Measurements from ENCODE around the gene ZNF24.

DNA sequence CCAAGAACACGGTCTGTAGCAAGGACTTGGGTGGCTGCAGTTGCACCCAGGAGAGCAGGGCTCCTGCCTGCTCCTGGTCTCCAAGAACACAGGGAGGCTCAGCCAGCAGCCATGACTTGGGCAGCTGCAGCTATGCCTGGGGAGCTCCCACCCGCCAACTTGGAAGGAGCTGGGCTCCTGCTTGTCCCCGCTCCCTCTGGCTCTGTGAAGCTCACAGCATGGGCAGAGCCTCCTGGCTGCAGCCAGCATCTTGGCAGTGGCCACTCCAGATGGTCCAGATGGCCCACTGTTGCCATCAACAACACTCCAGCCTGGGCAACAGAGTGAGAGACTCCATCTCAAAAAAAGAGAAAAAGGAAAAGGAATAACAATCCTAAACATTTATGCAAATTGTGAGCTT, 59.4 kb downstream of the ZNF24 start:
- TF ChIP-seq POLR2A (IDR thresholded peaks at IDR 0.05): no peak
- TF ChIP-seq, protein P1, sequence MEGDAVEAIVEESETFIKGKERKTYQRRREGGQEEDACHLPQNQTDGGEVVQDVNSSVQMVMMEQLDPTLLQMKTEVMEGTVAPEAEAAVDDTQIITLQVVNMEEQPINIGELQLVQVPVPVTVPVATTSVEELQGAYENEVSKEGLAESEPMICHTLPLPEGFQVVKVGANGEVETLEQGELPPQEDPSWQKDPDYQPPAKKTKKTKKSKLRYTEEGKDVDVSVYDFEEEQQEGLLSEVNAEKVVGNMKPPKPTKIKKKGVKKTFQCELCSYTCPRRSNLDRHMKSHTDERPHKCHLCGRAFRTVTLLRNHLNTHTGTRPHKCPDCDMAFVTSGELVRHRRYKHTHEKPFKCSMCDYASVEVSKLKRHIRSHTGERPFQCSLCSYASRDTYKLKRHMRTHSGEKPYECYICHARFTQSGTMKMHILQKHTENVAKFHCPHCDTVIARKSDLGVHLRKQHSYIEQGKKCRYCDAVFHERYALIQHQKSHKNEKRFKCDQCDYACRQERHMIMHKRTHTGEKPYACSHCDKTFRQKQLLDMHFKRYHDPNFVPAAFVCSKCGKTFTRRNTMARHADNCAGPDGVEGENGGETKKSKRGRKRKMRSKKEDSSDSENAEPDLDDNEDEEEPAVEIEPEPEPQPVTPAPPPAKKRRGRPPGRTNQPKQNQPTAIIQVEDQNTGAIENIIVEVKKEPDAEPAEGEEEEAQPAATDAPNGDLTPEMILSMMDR (IDR thresholded peaks at IDR 0.05): no peak
